Activated T-cell treated with anti-CD3 and anti-CD28 coated beads, Interleukin-2, amount 50 U/mL, for 24 hours (primary cell): Measurements from ENCODE around the gene ZNF672.
"Not testable (repeated sequence)": the region's sequence is repeated elsewhere in the genome, so short reads cannot be mapped to it uniquely, and the experiment has no call there.

Source experiments
- DNase-seq: peaks from one replicate; pipeline ENCODE4 v3.0.0-alpha.2; 2020
- H3K27ac Mint-ChIP-seq: 2 replicates; pipeline ENCODE4 v1.8.0; 2020; ENCODE audit warnings: mild to moderate bottlenecking, mixed read lengths
- H3K27me3 Mint-ChIP-seq: 2 replicates; pipeline ENCODE4 v1.8.0; 2020; ENCODE audit warnings: mixed read lengths
- H3K36me3 Mint-ChIP-seq: 2 replicates; pipeline ENCODE4 v1.8.0; 2020; ENCODE audit warnings: low read depth, mixed read lengths
- H3K4me1 Mint-ChIP-seq: 2 replicates; pipeline ENCODE4 v1.8.0; 2020; ENCODE audit warnings: low read depth, mixed read lengths
- H3K4me3 Mint-ChIP-seq: 2 replicates; pipeline ENCODE4 v1.8.0; 2020; ENCODE audit warnings: mild to moderate bottlenecking, moderate library complexity, mixed read lengths
- H3K9me3 Mint-ChIP-seq: 2 replicates; pipeline ENCODE4 v1.8.0; 2020; ENCODE audit warnings: mixed read lengths

Gene ZNF672

GRCh38 chr1:248862695-248862997 lies 24.6 kb downstream of the ZNF672 start:
- Mint-ChIP-seq H3K4me3 (peak overlapping the region; percentile 83), H3K4me1 (peaks cover 42% of the 10 kb centered on the region), H3K9me3 (no peaks in the 10 kb centered on the region), H3K27ac (peak overlapping the region; percentile 82), H3K36me3 (peaks cover 5% of the 10 kb centered on the region), H3K27me3 (no peaks in the 10 kb centered on the region)
- DNase-seq: no peak

DNA sequence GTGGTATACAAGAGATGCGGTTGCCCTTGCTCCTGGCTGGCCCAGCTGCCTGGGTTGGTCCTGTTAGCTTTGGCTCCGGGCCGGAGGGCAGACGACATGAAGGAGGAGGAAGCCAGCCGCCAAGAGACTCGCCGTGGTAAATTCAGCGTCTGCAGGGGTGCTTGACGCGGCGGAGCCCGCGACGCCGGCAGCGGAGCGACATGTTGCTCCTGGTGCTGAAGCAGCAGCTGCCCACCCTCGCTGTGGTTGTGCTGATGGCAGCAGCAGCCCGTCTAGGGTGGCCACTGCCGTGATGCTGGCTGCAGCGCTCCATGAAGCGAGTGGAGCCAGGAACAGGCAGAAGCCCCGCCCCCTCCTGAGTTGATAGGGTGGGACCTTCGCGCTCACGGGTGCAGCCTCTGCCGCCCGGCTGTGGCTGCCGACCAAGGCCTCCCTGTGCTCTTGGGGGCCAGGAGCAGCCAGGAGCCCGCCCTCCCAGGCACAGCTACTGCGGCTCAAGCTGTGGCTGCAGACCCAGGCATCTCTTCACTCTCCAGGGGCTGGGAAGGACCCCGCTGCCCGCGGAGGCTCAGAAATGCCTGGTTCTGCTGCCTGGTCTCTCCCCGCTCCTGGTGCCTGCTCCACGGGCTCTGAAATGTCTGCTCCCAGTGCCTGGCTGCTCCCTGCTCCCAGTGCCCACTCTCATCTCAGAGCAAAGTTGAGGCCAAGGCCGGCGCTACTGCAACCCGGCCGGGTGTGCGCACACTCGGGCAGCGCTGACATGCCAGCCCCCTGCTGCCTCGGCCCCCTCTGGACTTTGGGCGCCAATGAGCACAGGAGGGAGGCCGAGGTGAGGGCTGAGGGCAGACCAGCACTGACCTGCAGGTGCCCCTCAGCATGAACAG lies 25.2 kb downstream of the ZNF672 start:
- peak overlapping the region; percentile 82 for H3K27ac Mint-ChIP-seq
- H3K4me3 Mint-ChIP-seq: peak overlapping the region; percentile 83
- H3K4me1 Mint-ChIP-seq: peaks cover 42% of the 10 kb centered on the region
- H3K9me3 Mint-ChIP-seq: no peaks in the 10 kb centered on the region
- DNase-seq: peak; percentile 87
- no peaks in the 10 kb centered on the region for H3K27me3 Mint-ChIP-seq
- peaks cover 5% of the 10 kb centered on the region for H3K36me3 Mint-ChIP-seq

DNA sequence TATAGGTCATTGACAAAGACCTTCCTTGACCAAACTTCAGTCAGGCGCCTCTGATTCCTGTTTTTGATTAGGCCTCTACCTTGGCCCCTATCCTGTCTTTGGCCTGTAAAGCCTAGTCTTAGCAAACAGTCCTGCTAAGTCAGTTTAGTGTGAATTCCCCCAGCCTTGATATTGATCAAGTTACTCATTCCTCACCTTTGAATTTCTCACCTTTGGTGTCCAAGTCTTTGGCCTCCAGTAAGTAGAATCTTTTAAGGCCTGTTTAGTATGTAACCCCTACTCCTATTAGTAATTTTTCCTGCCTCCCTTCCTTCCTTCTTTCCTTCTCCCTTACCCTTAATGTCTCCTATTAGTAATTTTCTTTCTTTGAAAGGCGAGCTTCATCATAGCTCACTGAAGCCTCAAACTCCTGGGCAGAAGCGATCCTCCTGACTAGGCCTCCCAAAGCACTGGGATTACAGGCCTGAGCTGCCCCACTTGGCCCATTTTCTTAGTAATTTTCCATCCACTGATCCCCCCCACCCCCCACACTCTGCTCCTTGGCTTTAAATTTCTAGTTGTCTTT lies 33.9 kb downstream of the ZNF672 start:
- Mint-ChIP-seq H3K4me3 (peak overlapping the region; percentile 18), H3K27me3 (peaks cover 4% of the 10 kb centered on the region), H3K9me3 (no peaks in the 10 kb centered on the region), H3K4me1 (peaks cover 21% of the 10 kb centered on the region), H3K27ac (no peak overlapping the region), H3K36me3 (peaks cover 6% of the 10 kb centered on the region)
- no peak for DNase-seq

- peaks cover 21% of the 10 kb centered on the region for H3K4me1 Mint-ChIP-seq
- DNase-seq: peak; percentile 79
- H3K4me3 Mint-ChIP-seq: peak overlapping the region; percentile 91
- peaks cover 6% of the 10 kb centered on the region for H3K36me3 Mint-ChIP-seq
- peak overlapping the region; percentile 98 for H3K27ac Mint-ChIP-seq
- H3K27me3 Mint-ChIP-seq: peaks cover 4% of the 10 kb centered on the region
- H3K9me3 Mint-ChIP-seq: no peaks in the 10 kb centered on the region
Measured at GRCh38 chr1:248872752-248873408, 34.9 kb downstream of the ZNF672 start.

GRCh38 chr1:248873409-248873992 lies 35.5 kb downstream of the ZNF672 start:
- Mint-ChIP-seq H3K27ac (peak overlapping the region; percentile 98), H3K36me3 (peaks cover 6% of the 10 kb centered on the region), H3K4me1 (peaks cover 21% of the 10 kb centered on the region), H3K4me3 (peak overlapping the region; percentile 91), H3K27me3 (peaks cover 4% of the 10 kb centered on the region), H3K9me3 (no peaks in the 10 kb centered on the region)
- peak; percentile 100 for DNase-seq

DNA sequence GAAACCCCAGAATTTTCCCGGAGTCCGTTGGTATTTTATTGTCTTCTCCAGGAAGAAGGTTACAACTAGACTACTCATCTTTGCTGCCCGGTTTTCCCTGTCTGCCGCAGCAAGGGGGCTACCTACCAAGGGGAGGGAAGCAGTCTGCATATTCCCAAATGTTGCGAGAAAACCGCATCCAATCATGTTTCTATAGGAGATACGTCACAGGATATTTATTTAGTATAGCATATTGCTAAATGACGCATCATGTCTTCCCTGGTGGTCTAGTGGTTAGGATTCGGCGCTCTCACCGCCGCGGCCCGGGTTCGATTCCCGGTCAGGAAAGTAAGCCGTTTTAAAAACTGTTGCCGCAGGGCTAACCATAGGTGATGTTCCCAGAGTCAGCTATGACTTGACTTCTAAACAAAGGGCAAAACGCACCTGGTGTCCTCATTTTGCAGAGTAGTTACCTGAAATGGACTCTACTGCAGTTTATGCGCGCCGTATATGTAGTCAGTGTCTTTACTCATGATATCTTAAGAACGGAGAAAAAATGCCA lies 36.0 kb downstream of the ZNF672 start:
- peaks cover 4% of the 10 kb centered on the region for H3K27me3 Mint-ChIP-seq

GRCh38 chr1:248881261-248881660 lies 43.2 kb downstream of the ZNF672 start:
- DNase-seq: no peak
- H3K9me3 Mint-ChIP-seq: no peaks in the 10 kb centered on the region
- no peaks in the 10 kb centered on the region for H3K4me1 Mint-ChIP-seq
- no peak overlapping the region for H3K27ac Mint-ChIP-seq
- no peak overlapping the region for H3K4me3 Mint-ChIP-seq
- H3K27me3 Mint-ChIP-seq: no peaks in the 10 kb centered on the region
- no peaks in the 10 kb centered on the region for H3K36me3 Mint-ChIP-seq

More for the DNA sequence above, 36.0 kb downstream of the ZNF672 start:
- DNase-seq: peak; percentile 92
- Mint-ChIP-seq H3K4me3 (peak overlapping the region; percentile 91), H3K27ac (peak overlapping the region; percentile 98), H3K9me3 (no peaks in the 10 kb centered on the region), H3K4me1 (peaks cover 21% of the 10 kb centered on the region), H3K36me3 (peaks cover 6% of the 10 kb centered on the region)

GRCh38 chr1:248882427-248882826 lies 44.4 kb downstream of the ZNF672 start:
- not testable (repeated sequence) for H3K4me1 Mint-ChIP-seq, DNase-seq, H3K9me3 Mint-ChIP-seq, H3K36me3 Mint-ChIP-seq, H3K27ac Mint-ChIP-seq, H3K27me3 Mint-ChIP-seq, H3K4me3 Mint-ChIP-seq

- DNase-seq: no peak
- no peaks in the 10 kb centered on the region for H3K9me3 Mint-ChIP-seq
- H3K4me3 Mint-ChIP-seq: no peak overlapping the region
- no peak overlapping the region for H3K27ac Mint-ChIP-seq
- H3K27me3 Mint-ChIP-seq: no peaks in the 10 kb centered on the region
- H3K4me1 Mint-ChIP-seq: no peaks in the 10 kb centered on the region
- H3K36me3 Mint-ChIP-seq: no peaks in the 10 kb centered on the region
Measured at GRCh38 chr1:248884632-248885295, 46.7 kb downstream of the ZNF672 start.

- Mint-ChIP-seq H3K9me3 (no peaks in the 10 kb centered on the region), H3K4me1 (no peaks in the 10 kb centered on the region), H3K27me3 (peaks cover 4% of the 10 kb centered on the region), H3K36me3 (no peaks in the 10 kb centered on the region), H3K27ac (no peak overlapping the region), H3K4me3 (no peak overlapping the region)
- DNase-seq: no peak
Measured at GRCh38 chr1:248885646-248886045, 47.6 kb downstream of the ZNF672 start.

GRCh38 chr1:248886237-248886895 lies 48.3 kb downstream of the ZNF672 start:
- no peak for DNase-seq
- Mint-ChIP-seq H3K4me1 (peaks cover 1% of the 10 kb centered on the region), H3K36me3 (no peaks in the 10 kb centered on the region), H3K27me3 (peaks cover 9% of the 10 kb centered on the region), H3K9me3 (no peaks in the 10 kb centered on the region), H3K27ac (no peak overlapping the region), H3K4me3 (no peak overlapping the region)

- not testable (repeated sequence) for H3K36me3 Mint-ChIP-seq, H3K4me1 Mint-ChIP-seq, H3K9me3 Mint-ChIP-seq, DNase-seq, H3K4me3 Mint-ChIP-seq, H3K27ac Mint-ChIP-seq
- H3K27me3 Mint-ChIP-seq: peaks cover 34% of the 10 kb centered on the region
Measured at GRCh38 chr1:248889914-248890243, 51.9 kb downstream of the ZNF672 start.

DNA sequence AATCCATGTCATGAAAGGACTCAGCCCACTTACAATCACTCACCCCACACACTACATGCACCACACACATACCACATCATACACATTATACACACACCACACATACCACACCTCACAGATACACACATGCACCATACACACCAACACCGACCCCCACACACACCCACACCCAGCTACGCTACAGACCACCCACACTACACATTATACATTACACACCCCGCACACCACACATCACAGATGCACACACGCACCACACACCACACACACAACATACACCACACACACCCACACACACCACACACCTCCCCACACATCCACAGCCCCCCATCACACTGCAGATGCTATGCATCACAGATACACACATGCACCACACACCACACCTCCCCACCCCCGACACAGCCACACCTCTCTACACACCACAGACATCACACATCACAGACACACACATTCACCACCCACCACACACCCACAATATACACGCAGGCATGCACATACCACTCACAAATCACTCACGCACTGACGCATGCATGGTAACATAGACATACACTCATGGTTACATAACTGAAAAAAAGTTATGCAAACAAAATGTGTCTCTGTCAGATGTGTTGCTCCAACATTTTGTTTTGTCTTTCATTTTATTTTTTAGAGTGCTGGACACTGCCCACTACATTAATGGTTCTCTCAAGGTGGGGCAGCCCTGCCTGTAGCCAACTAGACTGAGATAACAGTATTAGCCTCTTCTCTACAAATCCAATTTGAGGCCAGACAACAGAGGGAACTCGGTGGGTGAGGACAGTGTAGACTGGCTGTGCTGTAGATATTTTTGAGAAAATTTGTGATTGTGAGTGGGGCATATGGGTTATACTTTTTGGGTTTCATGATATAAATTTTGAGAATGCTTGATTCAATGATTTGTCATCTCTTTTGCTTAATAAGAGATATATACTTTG lies 52.8 kb downstream of the ZNF672 start:
- Mint-ChIP-seq H3K27me3 (peaks cover 36% of the 10 kb centered on the region), H3K4me3 (no peak overlapping the region), H3K36me3 (no peaks in the 10 kb centered on the region), H3K27ac (no peak overlapping the region), H3K9me3 (no peaks in the 10 kb centered on the region), H3K4me1 (peaks cover 1% of the 10 kb centered on the region)
- no peak for DNase-seq
